Fibroblast of villous mesenchyme (primary cell): ENCODE measurements around the gene AAGAB. TPM values are rescaled to one million over a fixed set of nuclear protein-coding genes. Genes with fewer than 3 reads are reported as not detected.

Experiments used
- DNase-seq: peaks from one replicate; pipeline ENCODE4 v3.0.0-alpha.2; 2010; ENCODE audit warnings: low read depth
- H3K4me3 ChIP-seq: 2 replicates; pipeline ENCODE4 v1.5.1; 2011; ENCODE audit warnings: low read depth, mild to moderate bottlenecking, low read length
- total RNA-seq: library from RNA; depleted of rRNA; stranded (reverse); fragments of >200 nt; gene quantifications from 2 replicates; pipeline ENCODE4 v1.2.3, GENCODE V29; 2012
- TF ChIP-seq, protein P1 (sequence below): IDR thresholded peaks from 2 replicates; pipeline ENCODE4 v1.5.1; 2012; ENCODE audit warnings: low read depth, mild to moderate bottlenecking, low read length; ENCODE audit not compliant: insufficient read depth

Gene AAGAB
- total RNA-seq, 1 donor = 50.1 TPM

DNA sequence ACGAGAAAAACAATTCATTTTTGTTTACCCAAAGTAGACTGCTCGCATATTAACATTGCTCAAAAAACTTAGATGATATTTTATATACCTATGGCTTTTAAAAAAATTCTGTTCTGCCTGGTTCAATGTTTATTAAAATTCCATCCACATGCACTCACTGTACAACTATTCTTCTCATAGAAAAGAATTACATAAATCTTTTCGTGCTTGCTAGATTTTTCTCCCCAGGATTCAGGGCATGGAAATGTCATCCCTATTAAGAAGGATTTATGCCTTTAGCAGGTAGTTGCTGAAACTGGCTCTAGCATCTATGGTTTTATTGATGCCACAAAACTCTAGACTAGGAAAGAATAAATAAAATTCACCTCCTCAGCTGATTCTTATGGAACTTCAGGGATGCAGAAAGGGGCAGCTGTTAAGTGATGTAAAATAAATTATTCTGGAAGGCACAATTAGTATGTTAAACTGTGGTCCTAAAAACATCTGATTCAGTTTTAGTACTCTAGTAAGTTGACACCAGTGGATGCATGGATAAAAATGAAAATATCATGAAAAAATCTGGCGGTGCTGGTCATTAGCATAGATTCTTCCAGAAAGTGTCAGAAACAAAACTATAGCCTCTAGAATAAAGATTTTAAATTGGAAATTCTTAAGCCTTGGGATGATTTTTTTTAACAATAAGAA lies 41.6 kb downstream of the AAGAB start:
- DNase-seq = no peak
- H3K4me3 ChIP-seq = no peak overlapping the region
- TF ChIP-seq, protein P1, sequence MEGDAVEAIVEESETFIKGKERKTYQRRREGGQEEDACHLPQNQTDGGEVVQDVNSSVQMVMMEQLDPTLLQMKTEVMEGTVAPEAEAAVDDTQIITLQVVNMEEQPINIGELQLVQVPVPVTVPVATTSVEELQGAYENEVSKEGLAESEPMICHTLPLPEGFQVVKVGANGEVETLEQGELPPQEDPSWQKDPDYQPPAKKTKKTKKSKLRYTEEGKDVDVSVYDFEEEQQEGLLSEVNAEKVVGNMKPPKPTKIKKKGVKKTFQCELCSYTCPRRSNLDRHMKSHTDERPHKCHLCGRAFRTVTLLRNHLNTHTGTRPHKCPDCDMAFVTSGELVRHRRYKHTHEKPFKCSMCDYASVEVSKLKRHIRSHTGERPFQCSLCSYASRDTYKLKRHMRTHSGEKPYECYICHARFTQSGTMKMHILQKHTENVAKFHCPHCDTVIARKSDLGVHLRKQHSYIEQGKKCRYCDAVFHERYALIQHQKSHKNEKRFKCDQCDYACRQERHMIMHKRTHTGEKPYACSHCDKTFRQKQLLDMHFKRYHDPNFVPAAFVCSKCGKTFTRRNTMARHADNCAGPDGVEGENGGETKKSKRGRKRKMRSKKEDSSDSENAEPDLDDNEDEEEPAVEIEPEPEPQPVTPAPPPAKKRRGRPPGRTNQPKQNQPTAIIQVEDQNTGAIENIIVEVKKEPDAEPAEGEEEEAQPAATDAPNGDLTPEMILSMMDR = no peak

GRCh38 chr15:67210555-67211168 lies 43.8 kb downstream of the AAGAB start:
- no peak overlapping the region for H3K4me3 ChIP-seq
- TF ChIP-seq, protein P1 = no peak
- no peak for DNase-seq

DNA sequence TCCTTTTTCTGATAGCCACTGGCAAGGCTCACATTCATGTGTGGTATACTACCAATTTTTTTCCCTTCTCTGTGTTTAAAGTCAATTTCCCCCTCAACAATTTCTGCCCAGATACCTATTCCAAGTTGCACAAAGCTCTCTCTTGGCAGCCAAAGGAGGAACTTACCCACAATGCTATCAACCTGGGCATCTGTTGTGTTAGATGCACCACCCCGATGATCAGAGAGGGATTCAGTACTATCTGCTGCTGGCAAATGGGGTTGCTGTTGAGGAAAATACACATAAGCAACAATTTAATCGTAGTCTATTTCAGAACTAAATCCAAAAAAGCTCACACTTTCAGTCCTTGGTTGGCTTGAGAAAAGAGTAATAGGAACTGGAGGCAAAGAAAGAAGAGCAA lies 46.1 kb downstream of the AAGAB start:
- H3K4me3 ChIP-seq = no peak overlapping the region
- no peak for DNase-seq
- TF ChIP-seq, protein P1 = no peak

GRCh38 chr15:67207555-67208207 lies 46.8 kb downstream of the AAGAB start:
- TF ChIP-seq, protein P1 = no peak
- no peak overlapping the region for H3K4me3 ChIP-seq
- no peak for DNase-seq

GRCh38 chr15:67202991-67203390 lies 51.5 kb downstream of the AAGAB start:
- DNase-seq = no peak
- TF ChIP-seq, protein P1 = no peak
- H3K4me3 ChIP-seq = no peak overlapping the region

DNA sequence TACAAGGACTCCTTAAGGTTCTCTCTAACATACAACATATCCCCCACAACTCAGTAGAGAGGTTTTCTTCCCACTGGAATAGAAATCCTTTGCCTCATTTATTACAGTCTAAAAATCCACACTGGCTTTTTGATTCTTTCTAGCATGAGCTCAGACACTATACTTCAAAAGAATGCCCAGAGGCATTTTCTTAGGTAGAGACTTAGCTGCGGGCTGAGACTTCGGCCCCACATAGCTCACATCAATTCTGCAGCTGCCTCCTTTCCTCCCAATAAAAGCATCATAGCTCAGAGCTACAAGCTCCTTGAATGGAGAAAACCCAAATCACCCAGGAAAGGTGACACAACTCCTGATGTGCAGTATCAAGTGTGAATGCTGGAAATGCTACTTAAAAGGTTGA lies 52.4 kb downstream of the AAGAB start:
- DNase-seq = no peak
- TF ChIP-seq, protein P1 = no peak
- H3K4me3 ChIP-seq = no peak overlapping the region
